GM19467 (cell line): Measurements from ENCODE around the gene PTGES.
"Not testable (repeated sequence)": the region's sequence is repeated elsewhere in the genome, so short reads cannot be mapped to it uniquely, and the experiment has no call there.

Experiments
- ATAC-seq: cut with Tn5 transposase; IDR thresholded peaks from one replicate; pipeline ENCODE4 v1.9.1; 2021; ENCODE audit warnings: mild to moderate bottlenecking, moderate library complexity; ENCODE audit not compliant: unreplicated experiment

PTGES gene

DNA sequence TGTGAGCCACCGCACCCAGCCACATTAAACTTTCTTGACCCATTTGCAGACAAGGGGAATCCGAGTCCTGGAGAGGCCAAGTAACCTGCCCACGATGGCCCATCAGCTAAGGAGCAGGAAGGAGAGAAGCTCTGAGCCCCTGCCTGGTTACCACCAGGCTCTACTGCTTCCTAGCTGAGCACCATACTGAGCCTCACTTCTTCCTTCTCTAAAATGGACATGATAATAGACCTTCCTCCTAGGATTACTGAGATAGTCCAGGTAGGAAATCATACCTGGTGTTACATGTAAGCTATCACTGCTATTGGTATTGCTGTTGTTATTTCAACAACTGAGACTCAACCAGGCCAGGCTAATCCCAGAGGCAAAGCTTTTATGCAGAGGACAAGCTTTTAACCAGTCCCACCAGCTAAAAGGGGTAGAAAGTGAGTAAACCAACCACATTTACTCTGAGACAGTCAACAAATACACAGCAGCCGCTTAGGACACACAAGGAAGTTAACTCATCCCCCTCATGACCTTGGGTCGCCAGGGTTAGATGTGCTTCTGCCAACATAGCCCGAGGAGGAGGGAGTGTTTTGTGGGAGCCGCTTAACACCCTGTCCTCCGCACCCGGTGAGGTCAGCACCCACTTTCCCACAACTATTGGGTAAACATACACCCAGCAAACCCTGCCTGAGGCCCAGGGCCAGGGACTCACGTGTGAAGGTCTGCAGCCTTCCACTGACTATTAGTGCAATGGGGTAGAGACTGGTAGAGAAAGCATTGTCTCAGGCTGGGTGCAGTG is 20.6 kb upstream of the PTGES start:
- no peak for ATAC-seq

DNA sequence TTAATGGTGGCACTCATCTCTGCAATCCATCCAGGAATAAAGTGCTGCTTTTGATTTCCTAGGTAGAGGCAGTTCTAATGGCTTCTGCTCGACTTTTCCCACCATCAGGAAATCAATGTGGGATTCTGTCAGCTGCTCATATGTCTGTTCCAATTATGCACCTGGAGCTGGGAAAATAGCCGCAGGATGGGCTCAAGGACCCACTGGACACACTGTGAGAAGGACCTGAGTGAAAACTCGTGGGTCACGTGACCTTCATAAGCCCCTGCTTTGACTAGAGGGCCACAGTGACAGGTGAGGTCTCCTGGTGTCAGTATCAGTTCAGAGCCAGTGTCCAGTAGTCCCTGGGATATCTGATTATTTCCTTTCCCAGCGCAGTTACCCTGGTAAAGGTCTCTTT is 17.9 kb upstream of the PTGES start:
- no peak for ATAC-seq

DNA sequence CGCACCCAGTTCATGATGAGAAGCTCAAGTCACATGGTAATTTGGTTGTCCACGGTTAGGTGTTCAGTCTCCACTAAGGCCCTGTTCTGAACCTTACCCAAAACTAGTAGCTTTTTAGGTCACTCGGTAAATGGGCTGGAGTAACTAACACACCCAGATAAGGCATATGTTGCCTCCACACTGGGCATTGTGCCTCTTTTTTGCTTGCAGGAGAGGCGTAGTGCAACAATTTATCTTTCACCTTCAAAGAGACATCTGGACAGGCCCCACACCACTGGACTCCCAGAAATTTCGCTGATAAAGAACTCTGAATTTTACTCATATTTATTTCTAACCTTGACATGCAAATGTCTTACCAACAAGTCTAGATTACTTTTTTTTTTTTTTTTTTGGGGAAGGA is 16.8 kb upstream of the PTGES start:
- ATAC-seq, result no peak

DNA sequence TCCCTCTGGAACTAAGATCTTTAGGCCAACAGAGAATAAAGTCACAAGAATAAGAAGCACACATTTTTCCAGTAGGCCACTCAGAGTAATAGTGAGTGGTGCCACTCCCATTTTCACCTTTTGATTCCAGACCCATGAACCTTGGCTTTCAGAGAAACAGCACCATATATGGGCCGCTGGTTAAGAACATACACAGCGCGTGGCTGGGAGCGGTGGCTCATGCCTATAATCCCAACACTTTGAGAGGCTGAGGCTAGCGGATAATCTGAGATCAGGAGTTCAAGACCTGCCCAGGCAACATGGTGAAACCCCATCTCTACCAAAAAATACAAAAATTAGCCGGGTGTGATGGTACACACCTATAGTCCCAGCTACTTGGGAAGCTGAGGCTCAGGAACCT is 15.6 kb upstream of the PTGES start:
- ATAC-seq, result no peak

- ATAC-seq, result no peak
These were observed 13.0 kb upstream of the PTGES start for GRCh38 chr9:129765764-129766317.

DNA sequence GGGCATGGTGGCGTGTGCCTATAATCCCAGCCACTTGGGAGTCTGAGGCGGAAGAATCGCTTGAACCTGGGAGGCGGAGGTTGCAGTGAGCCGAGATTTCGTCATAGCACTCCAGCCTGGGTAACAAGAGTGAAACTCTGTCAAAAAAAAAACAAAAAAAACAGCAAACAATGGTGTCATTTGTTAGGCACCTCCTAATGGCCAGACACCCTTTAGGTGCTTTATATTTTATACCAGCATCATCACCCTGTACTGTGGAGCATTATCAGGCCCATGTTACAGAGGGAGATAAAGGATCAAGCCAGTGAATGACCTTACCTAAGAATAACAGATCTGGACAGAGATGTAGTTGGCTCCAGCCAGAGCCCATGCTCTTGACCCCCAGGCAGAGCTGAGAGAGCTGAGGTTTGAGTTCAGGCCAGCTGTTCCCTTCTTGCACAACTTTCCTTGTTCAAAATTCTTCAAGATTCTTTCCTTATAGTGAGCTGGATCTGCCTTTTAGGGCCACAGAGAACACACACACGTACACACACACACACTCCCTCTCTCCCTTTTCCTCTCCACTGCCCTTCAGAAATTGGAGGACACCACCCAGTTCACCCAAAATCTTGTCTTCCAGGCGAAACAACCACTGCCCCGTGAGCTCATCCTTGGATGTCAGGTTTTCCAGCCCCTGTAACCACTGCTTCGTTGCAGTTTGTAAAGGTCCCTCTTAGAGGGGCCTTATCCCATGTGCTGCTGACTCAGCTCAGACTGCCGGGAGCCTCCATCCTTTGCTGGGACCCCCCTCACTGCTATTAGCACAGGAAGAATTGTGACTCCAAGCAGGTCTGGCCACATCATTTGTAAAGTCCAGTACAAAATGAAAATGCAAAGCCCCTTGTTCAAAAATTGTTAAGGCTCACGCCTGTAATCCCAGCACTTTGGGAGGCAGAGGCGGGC is 10.4 kb upstream of the PTGES start:
- ATAC-seq, result no peak

DNA sequence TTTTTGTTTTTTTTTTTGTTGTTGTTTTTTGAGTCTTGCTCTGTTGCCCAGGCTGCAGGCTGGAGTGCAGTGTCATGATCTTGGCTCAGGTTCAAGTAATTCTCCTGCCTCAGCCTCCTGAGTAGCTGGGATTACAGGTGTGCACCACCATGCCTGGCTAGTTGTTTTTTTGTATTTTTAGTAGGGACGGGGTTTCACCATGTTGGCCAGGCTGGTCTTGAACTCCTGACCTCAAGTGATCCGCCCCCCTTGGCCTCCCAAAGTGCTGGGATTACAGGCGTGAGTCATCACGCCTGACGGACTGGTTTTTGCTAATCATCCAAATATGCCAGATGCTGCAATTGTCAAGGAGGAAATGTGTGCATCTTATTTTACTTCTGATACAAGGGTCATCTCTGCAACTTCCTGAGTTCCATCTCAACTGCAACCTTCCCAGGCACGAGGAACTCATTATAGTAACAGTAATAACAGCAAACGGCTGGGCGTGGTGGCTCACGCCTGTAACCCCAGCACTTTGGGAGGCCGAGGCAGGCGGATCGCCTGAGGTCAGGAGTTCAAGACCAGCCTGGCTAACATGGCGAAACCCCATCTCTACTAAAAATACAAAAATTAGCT is 9.6 kb upstream of the PTGES start:
- not testable (repeated sequence) for ATAC-seq

- ATAC-seq, result no peak
These were observed 9.1 kb upstream of the PTGES start for GRCh38 chr9:129761901-129762369.

DNA sequence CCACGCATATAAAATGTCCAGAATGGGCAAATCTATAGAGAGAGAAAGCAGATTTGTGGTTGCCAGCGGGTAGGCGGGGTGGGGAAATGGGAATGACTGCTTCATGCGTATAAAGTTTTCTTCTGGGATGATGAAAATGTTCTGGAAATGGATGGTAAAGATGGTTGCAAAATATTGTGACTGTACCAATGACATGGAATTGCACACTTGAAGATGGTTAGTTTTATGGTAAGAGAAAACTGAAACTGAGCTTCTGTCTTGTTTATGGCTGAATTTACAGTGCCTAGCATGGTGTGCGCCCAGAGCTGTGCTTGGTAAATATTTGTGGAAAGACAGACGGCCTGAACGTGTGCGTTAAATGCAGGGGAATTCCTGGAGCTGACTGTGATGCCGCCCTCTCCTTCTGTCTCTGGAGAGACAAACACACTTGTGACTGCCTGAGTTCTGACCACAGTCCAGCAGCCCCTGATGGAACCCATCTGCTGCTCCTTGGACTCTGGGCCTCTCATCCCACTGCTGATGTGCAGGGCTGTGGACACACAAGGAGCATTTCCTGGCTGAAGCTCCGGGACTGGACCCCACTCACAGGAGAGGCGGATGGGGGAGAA is 8.6 kb upstream of the PTGES start:
- no peak for ATAC-seq

DNA sequence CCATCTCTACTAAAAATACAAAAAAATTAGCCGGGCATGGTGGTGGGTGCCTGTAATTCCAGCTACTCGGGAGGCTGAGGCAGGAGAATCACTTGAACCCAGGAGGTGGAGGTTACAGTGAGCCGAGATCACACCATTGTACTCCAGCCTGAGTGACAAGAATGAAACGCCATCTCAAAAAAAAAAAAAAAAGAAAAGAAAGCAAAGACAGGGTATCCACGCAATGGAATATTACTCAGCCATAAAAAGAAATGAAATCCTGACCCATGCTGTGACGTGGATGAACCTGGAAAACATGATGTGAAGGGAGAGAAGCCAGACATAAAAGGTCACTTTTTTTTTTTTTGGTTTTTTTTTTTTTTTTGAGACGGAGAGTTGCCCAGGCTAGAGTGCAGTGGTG is 7.9 kb upstream of the PTGES start:
- not testable (repeated sequence) for ATAC-seq

GRCh38 chr9:129759804-129760502 is 7.1 kb upstream of the PTGES start:
- no peak for ATAC-seq

DNA sequence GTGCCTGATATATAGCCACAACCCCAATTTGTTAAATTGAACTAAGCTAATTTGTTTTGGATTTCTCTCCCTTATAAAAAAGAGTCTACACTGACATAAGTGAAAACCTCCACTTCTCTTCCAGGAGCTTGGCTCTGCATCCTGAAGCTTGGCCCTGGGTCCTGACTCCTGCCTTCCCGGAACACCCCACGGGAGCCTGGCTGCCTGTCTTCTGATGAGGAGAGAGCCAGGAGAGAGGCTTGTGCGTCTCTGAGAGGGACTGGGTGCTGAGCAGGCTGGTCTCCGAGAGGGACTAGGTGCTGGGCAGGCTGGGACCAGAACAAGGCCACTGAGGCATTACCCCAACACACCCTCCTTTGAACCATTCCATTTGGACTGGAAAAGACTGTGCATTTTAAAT is 6.5 kb upstream of the PTGES start:
- ATAC-seq, result no peak

DNA sequence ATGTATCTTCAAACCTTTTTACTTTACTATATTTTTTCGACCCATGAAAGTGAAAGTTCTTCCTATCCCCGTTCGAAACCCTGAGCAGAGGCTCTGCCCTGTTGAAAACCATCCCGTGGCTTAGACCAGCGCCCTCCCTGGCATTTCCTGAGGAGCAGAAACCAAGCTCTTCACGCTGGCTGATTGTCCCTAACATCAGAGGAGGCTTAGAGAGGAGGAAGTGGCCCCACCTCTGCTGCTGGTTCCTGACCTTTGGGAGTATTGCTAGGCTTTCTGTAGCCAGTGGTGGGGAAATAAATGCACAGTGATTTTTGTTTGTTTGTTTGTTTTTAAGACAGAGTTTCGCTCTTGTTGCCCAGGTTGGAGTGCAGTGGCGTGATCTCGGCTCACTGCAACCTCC is 4.2 kb upstream of the PTGES start:
- no peak for ATAC-seq

GRCh38 chr9:129756191-129756590 is 3.3 kb upstream of the PTGES start:
- ATAC-seq, result no peak

DNA sequence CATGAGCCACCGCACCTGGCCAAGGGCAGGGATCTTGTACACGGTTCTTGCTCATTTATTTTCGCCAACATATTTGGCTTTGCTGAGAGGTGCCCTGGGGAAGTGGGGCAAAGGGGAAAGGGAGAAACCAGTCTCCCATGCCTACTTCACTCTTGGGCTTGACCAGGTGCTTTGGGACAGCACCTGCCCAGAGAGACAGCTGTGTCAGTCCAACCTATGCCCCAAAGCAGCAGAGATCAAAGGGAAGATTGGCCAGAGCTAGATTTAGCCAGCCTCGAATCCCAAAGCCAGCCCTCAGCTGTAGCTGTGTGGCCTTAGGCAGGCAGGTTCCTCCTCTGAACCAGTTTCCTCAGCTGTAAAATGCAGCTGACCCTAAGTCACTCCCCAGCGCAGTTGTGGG is 2.3 kb upstream of the PTGES start:
- ATAC-seq, result no peak

DNA sequence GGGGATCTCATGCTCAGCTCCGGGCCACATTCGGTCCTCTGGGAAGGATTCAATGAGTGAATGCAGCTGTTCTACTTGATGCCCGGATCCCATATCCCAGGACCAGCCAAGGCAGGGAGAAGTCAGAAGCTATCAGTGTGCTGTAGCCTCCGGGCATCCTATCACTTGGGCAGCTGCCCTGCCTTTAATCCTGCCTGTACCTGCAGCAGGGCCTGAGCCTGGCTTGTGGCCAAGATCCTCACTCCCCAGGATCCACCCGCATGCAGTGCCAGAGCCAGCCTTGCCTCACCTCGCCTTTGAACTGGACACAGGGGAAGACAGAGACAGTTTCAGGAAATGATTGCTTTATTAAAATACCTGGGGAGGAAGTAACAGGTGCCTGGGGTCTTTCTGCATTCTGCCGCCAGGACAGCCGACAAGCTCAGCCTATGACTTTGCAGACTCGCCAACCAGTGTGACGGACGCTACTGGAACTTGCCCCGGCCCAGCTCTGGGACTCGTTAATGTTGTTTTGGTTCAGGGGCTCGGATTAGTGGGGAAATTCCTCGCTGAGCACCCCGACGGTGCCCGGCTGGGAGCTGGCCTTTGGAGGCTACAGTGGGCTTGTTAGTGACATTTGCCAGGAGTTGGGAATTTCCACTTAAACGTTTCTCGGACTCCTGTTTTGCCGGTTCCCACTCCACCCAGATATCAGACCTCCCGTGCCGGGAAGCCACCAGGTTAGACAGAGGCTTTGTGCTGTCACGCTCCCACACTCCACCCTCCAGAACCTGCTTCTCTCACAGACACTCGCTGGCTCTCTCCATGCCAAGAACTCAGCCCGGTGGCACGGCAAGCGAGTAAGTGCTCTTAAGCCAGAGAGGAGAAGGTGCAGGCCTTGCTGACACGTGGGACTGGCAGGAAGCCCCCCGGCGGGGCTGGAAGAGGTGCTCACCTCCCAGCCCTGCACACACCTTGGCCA is 721 bp downstream of the PTGES start:
- ATAC-seq, result no peak

- no peak for ATAC-seq
These were observed 2.7 kb downstream of the PTGES start for GRCh38 chr9:129750013-129750638.

- ATAC-seq, result no peak
These were observed 3.3 kb downstream of the PTGES start for GRCh38 chr9:129749575-129749974.

- ATAC-seq, result not testable (repeated sequence)
These were observed 3.8 kb downstream of the PTGES start for GRCh38 chr9:129749052-129749451.
